Measurements from ENCODE around the gene SGMS1.
"Not testable (repeated sequence)": the region's sequence is repeated elsewhere in the genome, so short reads cannot be mapped to it uniquely, and the experiment has no call there.

The SGMS1 gene

DNA sequence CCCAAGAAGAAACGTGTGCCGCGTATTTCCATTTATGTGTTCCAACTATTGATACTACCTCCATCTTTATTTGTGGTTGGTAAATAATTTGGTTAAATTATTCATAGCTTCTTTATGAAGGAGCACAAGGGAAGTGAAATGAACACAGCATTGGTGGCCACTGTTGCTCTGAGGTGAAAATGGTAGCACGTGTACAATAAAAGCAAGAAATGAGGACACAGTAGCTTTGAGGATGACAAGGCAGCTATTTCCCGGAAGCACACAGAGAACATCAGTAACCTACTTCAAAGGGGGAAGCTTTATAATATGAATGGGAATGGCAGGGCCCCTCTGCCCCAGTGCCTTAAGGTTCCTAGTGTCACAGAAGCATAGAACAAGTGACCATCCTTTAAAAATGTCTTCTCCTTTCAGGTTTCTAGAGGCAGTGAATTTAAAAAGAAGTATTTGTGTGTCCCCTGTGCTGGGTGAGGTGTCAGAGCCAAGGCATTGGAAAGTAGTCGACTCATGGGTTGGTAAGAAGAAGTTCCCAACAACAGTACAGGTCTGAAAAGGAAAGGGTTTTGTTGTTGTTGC is 78.8 kb downstream of the SGMS1 start:
- intact Hi-C loops (cut with DNase I): no loop called here
- no peak for DNase-seq

DNA sequence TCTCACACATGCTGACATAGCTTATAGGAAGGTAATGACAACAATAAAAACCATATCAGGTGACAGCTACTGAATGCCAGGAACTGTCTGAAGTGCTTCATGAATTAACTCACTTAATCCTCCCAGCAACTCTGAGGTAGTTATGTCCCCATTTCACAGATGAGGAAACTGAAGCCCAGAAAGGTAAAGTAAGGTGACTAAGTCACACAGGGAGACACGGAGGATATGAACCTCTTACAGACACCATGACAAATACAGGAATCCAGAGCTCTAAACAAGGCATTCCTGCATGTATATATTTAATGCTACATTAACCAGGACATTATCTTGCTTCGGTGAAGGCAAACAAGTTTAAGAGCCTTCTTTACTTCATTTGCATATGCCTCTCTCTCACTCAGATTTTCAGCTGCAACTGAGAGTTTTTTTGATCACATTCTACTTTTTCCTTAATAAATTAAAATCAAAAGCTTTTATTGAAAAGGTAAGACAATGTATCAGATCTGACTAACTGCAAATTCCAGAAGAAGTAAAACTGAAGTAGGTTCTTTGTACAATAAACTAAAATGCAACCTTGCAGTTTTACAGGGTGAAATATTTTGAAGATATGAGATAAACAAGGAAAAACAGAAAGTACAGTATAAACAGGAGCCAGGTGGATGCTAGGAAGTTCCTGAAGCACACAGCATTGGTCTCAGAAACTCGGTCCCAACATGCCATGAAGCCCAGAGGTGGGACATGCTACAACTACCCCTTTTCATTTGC is 79.5 kb downstream of the SGMS1 start:
- DNase-seq: no peak
- intact Hi-C loops (cut with DNase I): no loop called here

DNA sequence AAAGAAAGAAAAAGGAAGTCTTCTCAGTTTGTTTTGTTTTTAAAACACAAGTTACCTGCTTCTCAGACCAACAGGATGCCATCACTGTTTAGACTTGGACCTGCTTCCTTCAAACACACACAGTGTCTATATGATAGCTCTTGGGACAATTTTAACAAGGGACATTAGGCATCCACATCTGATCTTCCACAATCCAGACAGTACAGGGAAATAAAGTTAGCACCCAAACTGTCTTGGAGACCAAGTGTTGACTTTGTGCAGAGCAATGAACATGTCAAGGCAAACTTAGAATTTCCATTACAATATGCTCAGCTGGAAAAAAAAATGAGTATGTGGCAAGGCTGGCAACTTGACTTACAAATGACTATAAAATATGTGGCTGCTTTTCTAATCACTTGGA is 80.9 kb downstream of the SGMS1 start:
- DNase-seq: no peak
- intact Hi-C loops (cut with DNase I): no loop called here

DNA sequence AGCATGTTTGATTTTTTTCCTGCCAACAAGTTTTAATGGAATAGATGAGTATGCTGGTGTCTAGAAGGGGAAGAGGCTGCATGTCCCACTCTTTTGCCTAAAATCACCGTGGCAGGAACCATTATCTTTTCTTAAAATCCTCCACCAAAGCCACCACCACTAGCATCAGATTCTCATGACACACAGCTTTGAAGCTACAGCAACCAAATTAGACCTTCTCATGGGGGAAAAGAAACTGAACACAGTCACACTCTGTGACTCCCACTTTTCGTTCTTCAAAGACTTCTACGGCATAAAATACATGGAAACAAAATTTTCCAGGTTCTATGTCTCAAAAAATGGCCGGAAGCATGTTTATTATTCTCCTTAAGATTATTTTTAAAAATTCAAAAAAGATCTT is 81.8 kb downstream of the SGMS1 start:
- intact Hi-C loops (cut with DNase I): no loop called here
- DNase-seq: no peak

DNA sequence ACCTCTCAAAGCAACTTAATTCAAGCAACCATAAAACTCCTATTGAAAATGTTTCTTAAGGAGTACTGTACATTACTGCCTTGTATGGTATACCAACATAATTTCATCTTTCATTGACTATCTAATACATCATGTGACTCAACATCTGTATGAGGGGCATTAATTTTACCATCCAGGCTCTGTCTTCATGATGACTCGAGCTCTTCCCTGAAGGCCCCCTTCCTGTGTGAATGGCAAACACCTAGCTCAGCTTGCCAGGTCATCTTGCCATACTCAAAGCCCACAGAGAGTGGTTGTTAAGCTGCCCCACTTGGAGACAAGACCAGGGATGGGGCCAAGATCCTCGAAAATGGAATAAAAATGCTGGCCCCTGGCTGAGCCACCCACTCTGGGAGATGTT is 82.4 kb downstream of the SGMS1 start:
- intact Hi-C loops (cut with DNase I): no loop called here
- no peak for DNase-seq

DNA sequence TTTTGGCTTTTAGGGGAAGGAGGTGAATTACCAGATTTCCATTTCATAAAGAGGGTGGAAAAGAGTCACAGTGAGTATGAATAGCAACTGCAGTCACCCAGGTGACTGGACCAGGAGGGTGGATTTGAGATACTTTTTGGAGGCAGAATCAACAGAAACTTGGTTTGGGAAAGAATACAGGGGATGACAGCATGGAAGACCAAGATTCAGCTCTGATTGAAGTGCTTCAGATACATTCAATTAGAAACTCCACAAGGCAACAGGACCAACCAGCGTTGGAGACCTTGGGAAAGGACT is 83.0 kb downstream of the SGMS1 start:
- no peak for DNase-seq
- intact Hi-C loops (cut with DNase I): no loop called here

DNA sequence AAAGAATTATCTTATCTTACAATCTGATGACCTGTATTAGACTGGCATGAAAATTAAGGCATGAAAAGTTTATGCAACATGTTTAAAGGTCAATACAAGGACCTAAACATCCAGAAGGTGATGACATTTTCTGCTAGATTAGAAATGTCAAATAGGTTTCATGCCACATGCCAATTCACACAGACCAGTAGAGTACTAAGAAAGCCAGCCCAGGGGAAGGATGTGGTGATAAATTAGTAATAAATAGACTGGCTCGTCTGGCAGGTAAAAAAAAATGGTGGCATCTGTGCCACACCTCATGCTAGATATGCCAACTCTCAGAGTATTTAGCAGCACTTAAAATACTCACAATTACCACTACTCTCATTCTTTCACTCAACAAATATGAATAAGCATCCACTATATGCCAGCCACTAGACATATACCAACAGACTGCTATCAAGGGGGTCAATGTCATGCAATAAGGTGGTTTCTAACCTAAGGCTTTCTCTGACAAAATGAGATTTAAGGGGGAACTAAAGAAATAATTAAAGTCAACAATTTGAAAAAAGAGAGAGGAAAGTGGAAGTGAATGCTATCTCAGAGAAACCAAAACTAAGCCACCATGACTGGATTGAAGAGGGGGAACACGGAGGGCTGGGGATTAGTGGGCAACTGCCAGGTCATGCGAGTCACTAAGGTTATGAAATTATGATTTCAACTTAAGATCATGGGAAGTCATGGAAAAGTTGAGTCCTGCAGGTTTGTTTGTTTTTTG is 83.5 kb downstream of the SGMS1 start:
- no peak for DNase-seq
- intact Hi-C loops (cut with DNase I): no loop called here

DNA sequence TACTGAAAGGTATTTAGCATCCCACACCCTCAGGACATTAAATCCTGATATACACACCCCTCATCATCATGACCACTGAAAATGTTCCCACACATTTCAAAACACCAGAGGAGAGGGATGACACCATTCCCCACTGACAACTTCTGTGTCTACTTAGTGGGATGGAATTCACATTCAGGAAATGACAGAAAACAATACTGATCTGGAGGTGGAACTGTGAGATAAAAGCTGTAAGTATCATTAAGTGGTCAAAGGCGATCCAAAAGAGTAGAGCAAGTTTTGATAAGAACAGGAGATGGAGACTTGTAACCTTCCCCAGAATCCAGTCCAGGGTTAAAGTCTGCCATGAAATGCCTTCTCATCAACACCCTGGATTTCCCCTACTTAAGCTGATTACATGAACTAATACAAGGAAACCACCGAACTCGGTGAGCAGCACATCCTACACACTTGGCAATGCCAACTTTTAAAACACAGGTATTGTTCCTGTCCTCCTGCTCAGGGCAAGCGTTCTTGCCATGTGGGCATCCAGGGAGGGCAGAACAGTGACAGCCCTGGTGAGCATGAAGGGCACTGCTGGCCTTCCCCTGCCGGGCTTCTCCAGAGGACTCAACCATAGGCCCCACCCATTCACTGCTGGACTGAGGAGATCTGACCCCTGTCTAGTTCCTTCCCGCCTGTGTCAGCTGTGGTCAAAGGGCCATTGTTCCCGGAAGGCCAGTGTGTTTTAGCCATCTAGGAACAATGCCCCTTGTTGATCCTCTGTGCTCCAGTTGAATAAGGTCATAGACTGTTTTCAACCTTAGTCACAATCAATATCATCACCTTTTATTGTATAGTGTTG is 85.0 kb downstream of the SGMS1 start:
- peak; percentile 44 to 95 (median 74) for DNase-seq
- intact Hi-C loops (cut with DNase I): no loop called here

DNA sequence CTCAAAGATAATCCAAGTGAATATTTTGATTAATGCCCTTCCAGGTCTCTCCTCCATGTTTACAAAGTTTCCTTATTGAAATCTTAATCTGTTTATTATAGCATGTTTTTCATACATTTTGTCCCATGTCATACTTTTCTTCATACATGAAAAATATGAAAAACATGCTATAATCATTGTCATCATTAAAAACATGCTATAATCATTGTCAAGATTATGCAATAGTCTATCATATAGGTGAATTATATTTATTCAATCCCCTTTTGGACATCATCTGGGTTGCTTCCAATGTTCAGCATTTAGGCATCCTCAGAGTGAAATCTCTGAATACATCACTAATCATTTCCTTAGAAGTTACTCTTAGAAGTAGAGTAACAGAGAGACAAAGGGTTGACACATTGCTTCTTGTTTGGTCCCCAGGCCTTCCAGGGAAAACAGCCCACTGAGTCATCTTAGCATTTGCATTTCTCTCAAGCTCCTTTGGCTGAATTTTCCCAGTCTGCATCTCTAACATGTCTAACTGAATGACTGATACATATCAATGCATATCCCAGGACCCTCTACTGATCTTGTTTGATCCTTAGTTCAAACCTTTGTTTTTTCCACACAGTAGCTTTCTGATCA is 87.0 kb downstream of the SGMS1 start:
- intact Hi-C loops (cut with DNase I): no loop called here
- DNase-seq: no peak

DNA sequence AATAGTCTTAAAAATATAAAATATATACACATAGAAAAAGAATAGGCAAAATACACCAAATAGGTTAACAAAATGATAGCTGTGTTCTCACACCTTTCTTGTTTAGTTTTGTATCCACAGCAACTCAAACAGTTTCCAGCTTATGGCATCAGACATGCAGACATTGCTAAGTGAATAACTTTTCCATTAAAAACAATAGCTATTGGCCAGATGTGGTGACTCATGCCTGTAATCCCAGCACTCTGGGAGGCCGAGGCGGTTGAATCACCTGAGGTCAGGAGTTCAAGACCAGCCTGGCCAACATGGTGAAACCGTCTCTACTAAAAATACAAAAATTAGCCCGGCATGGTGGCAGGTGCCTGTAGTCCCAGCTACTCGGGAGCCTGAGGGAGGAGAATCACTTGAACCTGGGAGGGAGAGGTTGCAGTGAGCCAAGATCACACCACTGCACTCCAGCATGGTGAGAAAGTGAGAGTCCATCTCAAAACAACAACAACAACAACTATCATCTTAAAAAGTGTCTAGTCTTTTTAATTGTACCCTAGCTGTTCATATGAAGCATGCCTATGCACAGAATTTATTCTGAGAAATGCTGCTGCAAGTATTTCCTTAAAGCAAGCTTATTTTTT is 88.9 kb downstream of the SGMS1 start:
- DNase-seq; intact Hi-C loops (cut with DNase I): not testable (repeated sequence)

DNA sequence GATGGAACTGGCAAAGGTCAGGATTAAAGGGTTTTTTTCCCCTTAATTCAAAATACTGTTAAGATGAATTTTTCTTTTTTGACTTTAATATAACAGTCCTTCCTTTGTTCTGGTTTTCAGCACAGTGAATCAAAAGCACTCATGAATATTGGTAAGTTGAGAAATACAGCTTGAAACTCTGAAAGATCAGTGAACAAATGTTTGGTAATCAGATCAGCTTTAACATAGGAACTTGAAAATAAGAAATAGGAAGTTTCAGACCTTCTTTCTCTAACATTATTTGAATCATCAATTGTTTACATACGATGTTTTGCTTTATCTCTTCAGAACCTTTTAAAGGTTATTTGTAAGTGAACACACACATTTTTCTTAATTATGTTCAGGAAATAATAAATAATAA is 90.5 kb downstream of the SGMS1 start:
- intact Hi-C loops (cut with DNase I): no loop called here
- DNase-seq: no peak

DNA sequence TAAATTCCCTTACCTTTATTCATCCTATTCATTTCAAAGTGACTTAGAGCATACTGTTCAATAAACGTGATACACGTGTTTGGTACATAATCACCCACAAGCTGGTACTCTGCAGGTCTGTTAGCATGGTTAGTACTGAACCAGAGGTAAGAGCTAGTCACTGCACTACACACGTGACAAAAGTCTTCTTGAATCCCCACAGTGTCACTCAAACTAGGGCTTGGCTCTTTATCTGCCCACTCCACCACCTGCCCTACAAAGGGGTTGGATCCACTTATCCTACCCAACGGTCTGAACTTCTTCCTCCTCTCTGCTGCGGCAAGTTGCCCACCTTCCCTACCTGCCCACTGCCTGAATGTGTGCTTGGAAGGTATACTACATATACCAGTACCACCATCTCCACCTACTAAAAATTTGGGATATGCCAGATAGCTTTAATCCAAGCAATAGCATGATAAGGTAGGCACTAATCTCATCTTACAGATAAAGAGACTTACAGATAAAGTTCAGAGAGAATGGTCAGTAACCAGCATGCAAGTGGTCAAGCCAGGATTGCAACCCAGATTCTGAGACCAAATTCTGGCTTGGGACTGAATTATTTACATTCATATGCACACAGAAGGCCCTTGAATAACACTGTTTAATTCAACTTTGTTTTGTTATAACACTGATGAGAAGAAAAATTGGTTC is 92.2 kb downstream of the SGMS1 start:
- DNase-seq: no peak
- intact Hi-C loops (cut with DNase I): no loop called here

DNA sequence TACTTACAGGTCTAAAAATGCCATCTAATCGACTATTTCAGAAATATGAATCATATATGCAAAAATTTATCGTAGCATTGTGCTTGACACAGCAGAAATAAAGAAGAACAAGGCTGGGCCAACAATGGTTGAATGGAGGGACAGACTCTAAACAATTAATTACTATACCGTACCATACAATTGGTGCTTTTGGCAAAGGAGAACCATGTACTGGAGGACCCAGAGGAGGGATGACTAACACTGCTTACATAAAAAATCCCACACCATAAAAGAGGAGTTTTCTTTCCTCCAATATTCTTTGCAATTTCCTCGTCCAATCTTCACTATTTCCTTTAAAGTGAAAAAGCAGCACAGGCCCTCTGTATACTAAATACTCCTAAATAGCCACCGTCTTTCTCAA is 94.1 kb downstream of the SGMS1 start:
- intact Hi-C loops (cut with DNase I): no loop called here
- no peak for DNase-seq

DNA sequence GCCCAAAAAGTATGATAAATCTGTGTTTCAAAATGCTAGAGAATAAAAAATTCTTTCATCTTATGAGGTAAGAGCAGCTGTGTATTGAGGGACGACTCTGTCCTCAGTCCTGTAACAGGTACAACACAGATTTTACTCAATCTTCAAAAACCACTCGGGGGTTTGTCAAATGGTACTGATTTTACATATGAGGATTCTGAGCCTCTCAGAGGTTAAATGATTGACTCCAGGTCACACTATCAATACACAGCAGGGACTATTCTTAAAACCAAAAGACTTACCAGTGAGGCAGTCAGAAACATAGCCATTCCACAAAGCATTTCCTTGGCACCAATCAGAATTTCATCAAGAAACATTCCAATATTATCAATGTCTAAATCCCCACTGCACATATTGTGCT is 95.5 kb downstream of the SGMS1 start:
- intact Hi-C loops (cut with DNase I): no loop called here

DNA sequence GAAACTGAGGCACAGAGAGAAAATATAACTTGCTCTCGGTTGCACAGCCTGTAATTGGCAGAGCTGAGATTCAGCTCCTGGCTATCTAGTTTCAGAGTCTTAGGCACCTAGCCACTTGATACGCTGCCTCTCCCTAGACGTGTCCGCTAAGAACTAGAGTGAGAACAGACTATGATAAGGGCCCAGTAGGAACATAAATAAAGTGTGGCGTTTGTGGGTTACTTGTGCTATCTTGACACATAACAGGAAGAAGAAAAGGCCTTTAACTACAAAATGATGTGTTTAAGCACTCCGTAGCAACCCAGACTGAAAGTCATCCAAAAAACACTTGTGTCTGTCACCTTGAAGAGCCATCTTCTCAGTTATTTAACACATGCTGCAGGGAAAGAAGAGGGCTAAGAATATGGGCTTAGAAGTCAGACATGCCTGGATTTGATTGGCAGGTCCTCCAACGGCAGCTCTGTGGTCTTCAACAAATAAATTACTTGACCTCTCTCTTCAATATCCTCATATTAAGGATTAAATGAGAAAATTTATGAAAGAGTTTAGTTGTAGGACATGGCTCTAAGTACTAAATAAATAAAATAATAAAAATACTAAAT is 96.2 kb downstream of the SGMS1 start:
- no peak for DNase-seq
- intact Hi-C loops (cut with DNase I): no loop called here

More for the DNA sequence above, 95.5 kb downstream of the SGMS1 start:
- no peak for DNase-seq

DNA sequence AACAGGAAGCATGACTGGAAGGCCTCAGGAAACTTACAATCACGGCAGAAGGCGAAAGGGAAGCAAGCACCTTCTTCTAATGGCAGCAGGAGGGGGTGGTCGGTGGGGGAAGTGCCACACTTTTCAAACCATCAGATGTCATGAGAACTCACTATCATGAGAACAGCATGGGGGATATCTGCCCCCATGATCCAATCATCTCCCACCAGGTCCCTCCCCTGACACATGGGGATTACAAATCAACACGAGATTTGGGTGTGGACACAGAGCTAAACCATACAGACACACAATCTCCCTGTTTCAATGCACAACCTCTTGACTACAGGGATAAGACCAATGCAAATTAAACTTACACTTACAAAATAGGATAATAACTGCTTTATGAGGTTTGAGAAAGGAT is 97.6 kb downstream of the SGMS1 start:
- DNase-seq: no peak
- intact Hi-C loops (cut with DNase I): no loop called here

DNA sequence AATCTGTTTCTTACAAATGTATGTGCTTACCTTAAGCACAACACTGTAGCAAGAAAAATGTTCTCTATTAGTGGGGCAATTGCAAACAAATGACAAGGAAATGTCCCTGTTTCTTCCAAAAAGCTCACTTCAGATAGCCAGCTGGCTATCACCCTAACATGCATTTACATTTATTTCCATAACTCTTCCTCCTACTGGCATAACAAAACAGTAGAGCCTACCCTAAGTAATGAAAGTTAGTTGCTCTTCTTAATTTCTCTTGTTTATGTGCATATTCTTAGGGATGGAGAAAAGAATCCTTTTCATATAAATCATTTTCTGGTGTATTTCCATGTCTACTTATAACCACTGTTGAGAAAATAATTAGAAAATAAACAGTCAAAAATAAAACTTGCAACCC is 100.4 kb downstream of the SGMS1 start:
- DNase-seq: no peak
- intact Hi-C loops (cut with DNase I): no loop called here

DNA sequence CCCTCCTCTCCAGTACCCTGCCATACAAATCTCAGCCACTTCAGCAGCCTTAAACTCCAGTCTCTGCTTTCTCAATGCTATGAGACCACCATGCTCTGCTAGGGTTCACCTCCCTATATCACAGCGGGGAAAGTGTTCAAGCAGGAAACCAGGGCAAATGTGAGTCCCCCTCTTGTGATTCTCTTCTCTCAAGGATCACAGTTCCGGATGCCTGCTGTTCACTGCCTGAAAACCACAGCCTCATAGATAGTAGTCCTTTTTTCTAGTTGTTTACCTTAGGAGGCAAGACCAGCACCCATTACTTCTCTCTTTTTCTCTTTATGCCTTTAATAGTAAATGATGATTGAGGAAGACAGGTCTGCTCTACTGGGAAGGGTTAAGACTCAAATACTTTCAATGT is 100.8 kb downstream of the SGMS1 start:
- intact Hi-C loops (cut with DNase I): no loop called here

DNA sequence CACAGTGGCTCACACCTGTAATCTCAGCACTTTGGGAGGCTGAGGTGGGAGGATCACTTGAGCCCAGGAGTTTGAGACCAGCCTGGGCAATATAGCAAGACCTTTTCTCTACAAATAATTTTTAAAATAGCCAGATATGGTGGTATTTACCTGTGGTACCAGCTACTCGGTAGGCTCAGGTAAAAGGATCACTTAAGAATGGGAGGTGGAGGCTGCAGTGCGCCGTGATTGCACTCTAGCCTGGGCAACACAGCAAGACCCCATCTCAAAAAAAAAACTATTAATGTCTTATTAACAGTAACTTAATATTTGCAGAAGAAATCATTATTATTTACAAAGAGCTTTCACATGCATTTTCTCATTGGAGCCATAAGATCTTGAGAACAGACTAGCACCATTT is 103.6 kb downstream of the SGMS1 start:
- intact Hi-C loops (cut with DNase I): no loop called here

More for the DNA sequence above, 100.8 kb downstream of the SGMS1 start:
- DNase-seq: no peak

More for the DNA sequence above, 103.6 kb downstream of the SGMS1 start:
- no peak for DNase-seq
